CD8-positive, alpha-beta memory T cell (primary cell): Measurements from ENCODE around the gene LIAS. TPM values are rescaled to one million over a fixed set of nuclear protein-coding genes. Genes with fewer than 3 reads are reported as not detected.
A peak's percentile ranks its signal among the peaks of the same experiment; 100 is the strongest.

ENCODE experiments used
- CTCF ChIA-PET: fragments of 350-600 bp; sonication (Branson Sonifier 250); formaldehyde crosslinking; loops from one replicate; lab custom pipeline; 2021; ENCODE audit warnings: antibody characterized with exemption; lab: Charles Lee
- POLR2A ChIA-PET: fragments of 350-600 bp; sonication (Branson Sonifier 250); formaldehyde crosslinking; loops from one replicate; lab custom pipeline; 2021; ENCODE audit warnings: antibody characterized with exemption; lab: Charles Lee
- DNase-seq, 5 donors: peaks; one replicate each; pipeline versions ENCODE4 v3.0.0 to v3.0.0-alpha.2; 2020 to 2022; ENCODE audit warnings: mixed read lengths in 1 of 5
- H3K27ac ChIP-seq: one replicate; pipeline ENCODE4 v1.7.0; 2013; ENCODE audit warnings: low read depth, mild to moderate bottlenecking, low read length, moderate library complexity
- H3K27me3 ChIP-seq: 2 replicates; pipeline ENCODE4 v1.7.0; 2013; ENCODE audit warnings: low read length, mild to moderate bottlenecking; ENCODE audit not compliant: insufficient read depth, poor library complexity, severe bottlenecking
- H3K36me3 ChIP-seq: 2 replicates; pipeline ENCODE4 v1.7.0; 2013; ENCODE audit warnings: mild to moderate bottlenecking, low read length, moderate library complexity; ENCODE audit not compliant: insufficient read depth
- H3K4me1 ChIP-seq: 2 replicates; pipeline ENCODE4 v1.7.0; 2013; ENCODE audit warnings: mild to moderate bottlenecking, low read length, moderate library complexity; ENCODE audit not compliant: insufficient read depth
- H3K4me3 ChIP-seq: 2 replicates; pipeline ENCODE4 v1.7.0; 2013; ENCODE audit warnings: mild to moderate bottlenecking, low read length
- H3K9me3 ChIP-seq: 2 replicates; pipeline ENCODE4 v1.7.0; 2013; ENCODE audit warnings: mild to moderate bottlenecking, low read length
- H3K27ac Mint-ChIP-seq, 8 donors: one replicate each; pipeline ENCODE4 v1.8.0; 2020 to 2021; ENCODE audit warnings: mixed read lengths in 8 of 8, mild to moderate bottlenecking in 6 of 8, inconsistent platforms in 3 of 8, moderate library complexity in 3 of 8
- H3K27me3 Mint-ChIP-seq, 2 donors: one replicate each; pipeline ENCODE4 v1.8.0; 2020 to 2021; ENCODE audit warnings: mixed read lengths in 2 of 2, mild to moderate bottlenecking in 1 of 2, moderate library complexity in 1 of 2
- H3K36me3 Mint-ChIP-seq, 3 donors: one replicate each; pipeline ENCODE4 v1.8.0; 2020 to 2021; ENCODE audit warnings: mixed read lengths in 3 of 3, inconsistent platforms in 1 of 3, mild to moderate bottlenecking in 1 of 3
- H3K4me1 Mint-ChIP-seq, 3 donors: one replicate each; pipeline ENCODE4 v1.8.0; 2020 to 2021; ENCODE audit warnings: mixed read lengths in 3 of 3, inconsistent platforms in 1 of 3, mild to moderate bottlenecking in 1 of 3
- H3K4me3 Mint-ChIP-seq, 7 donors: one replicate each; pipeline ENCODE4 v1.8.0; 2020 to 2021; ENCODE audit warnings: mixed read lengths in 7 of 7, mild to moderate bottlenecking in 6 of 7, moderate library complexity in 4 of 7, inconsistent platforms in 2 of 7
- H3K9me3 Mint-ChIP-seq, 5 donors: one replicate each; pipeline ENCODE4 v1.8.0; 2020 to 2022; ENCODE audit warnings: mixed read lengths in 5 of 5, mild to moderate bottlenecking in 3 of 5, moderate library complexity in 2 of 5, inconsistent platforms in 1 of 5
- polyA plus RNA-seq: library from polyadenylated mRNA; unstranded; fragments of 300-500 nt; fragmentation: Illumina TruSeq; gene quantifications from one replicate; pipeline ENCODE4 v1.2.3, GENCODE V29; 2021
- total RNA-seq, 2 experiments: library from RNA; stranded (reverse); gene quantifications; one replicate each; pipeline ENCODE4 v1.2.3, GENCODE V29; 2021

LIAS gene
- total and polyA plus RNA-seq, 3 experiments from 2014 or later: 13.0 to 38.0 (median 34.0) TPM

DNA sequence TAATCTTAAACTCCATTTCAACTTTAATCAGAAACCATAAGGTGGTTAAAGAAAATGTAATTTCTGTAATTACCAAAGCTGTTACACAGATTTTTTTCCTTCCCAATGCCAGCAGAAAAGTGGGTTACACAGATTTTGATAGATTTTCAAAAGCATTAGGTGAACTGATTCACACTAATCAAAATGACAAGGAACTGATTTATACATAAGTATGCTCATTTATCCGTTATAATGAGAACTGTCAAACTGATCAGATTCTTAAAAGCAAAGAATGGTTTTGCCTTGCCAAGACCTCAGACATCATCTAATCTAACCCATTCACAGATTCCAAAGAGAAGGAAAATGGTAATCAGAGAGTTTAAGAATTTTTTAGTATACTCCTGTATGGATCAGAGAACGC is 63.2 kb downstream of the LIAS start:
- Mint-ChIP-seq H3K27me3 (no peaks in the 10 kb centered on the region), H3K36me3 (peaks cover 0 to 11% (median 1%) of the 10 kb centered on the region in 3 donors), H3K4me1 (peaks cover 12 to 17% (median 17%) of the 10 kb centered on the region in 3 donors), H3K27ac (no peak overlapping the region), H3K9me3 (no peaks in the 10 kb centered on the region), H3K4me3 (peak overlapping the region in 1 of 7 donors; percentile 16)
- Histone ChIP-seq H3K9me3 (no peaks in the 10 kb centered on the region), H3K4me1 (peaks cover 11% of the 10 kb centered on the region), H3K27me3 (no peaks in the 10 kb centered on the region), H3K36me3 (no peaks in the 10 kb centered on the region), H3K4me3 (no peak overlapping the region), H3K27ac (no peak overlapping the region)
- no peak for DNase-seq
- ChIA-PET POLR2A (no interaction called here), CTCF (no interaction called here)

DNA sequence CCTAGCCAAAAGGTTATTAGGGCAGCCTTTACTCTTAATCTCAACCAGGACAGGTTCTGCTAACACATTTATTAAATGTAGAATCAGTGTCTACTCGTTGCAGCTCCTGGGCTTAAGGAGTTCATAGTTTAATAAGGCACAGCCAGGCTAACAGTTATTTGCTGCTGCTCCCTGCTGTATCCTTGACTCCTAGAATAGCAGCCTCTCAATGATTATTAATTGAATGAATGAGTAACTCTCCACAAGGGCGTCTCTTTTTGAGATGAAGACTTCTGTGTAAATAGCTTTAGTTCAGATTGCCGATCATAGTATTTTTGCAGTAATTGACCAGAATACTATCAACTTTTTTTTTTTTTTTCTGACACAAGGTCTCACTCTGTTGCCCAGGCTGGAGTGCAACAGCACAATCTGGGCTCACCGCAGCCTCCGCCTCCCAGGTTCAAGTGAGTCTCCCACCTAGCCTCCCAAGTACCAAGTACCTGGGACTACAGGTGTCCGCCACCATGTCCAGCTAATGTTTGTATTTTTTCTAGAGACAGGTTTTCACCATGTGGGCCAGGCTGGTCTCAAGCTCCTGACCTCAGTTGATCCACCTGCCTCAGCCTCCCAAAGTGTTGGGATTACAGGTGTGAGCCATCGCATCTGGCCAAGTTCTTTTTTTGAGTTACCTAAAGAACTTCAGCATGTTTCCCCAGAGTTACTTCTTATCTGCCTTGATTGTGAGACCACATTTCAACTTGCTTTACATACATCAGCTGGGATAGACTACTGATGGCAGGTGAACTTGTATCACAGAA is 65.5 kb downstream of the LIAS start:
- H3K4me1 Mint-ChIP-seq: peaks cover 21 to 28% (median 25%) of the 10 kb centered on the region in 3 donors
- peak overlapping the region in 2 of 7 donors; percentile 6 to 45 for H3K4me3 Mint-ChIP-seq
- no peaks in the 10 kb centered on the region for H3K36me3 ChIP-seq
- peaks cover 15% of the 10 kb centered on the region for H3K4me1 ChIP-seq
- H3K36me3 Mint-ChIP-seq: peaks cover 0 to 15% (median 1%) of the 10 kb centered on the region in 3 donors
- H3K27me3 ChIP-seq: no peaks in the 10 kb centered on the region
- no peaks in the 10 kb centered on the region for H3K27me3 Mint-ChIP-seq
- H3K9me3 ChIP-seq: no peaks in the 10 kb centered on the region
- DNase-seq: no peak
- H3K27ac ChIP-seq: no peak overlapping the region
- peak overlapping the region in 1 of 8 donors; percentile 33 for H3K27ac Mint-ChIP-seq
- ChIA-PET POLR2A (interaction anchor here (0.7 kb wide), 1 partner anchor 1390 kb away, joined by 9 read pairs; no protein-coding TSS in a partner anchor), CTCF (no interaction called here)
- H3K9me3 Mint-ChIP-seq: no peaks in the 10 kb centered on the region
- H3K4me3 ChIP-seq: no peak overlapping the region

GRCh38 chr4:39525822-39526690 is 67.2 kb downstream of the LIAS start:
- Mint-ChIP-seq H3K27ac (peak overlapping the region; percentile 38 to 97 (median 90)), H3K36me3 (peaks cover under 1 to 15% (median 9%) of the 10 kb centered on the region in 3 donors), H3K4me1 (peaks cover 21 to 31% (median 25%) of the 10 kb centered on the region in 3 donors), H3K9me3 (peaks cover 0 to 6% (median 5%) of the 10 kb centered on the region in 5 donors), H3K4me3 (peak overlapping the region; percentile 96 to 100 (median 99)), H3K27me3 (no peaks in the 10 kb centered on the region)
- POLR2A ChIA-PET: interaction anchor here (0.6 to 2.3 kb wide), 4 partner anchors 10 to 172 kb away, joined by 3 to 16 read pairs (median 3); partner anchors contain the start of genes SMIM14 and UBE2K
- Histone ChIP-seq H3K4me3 (peak overlapping the region; percentile 76), H3K27ac (peak overlapping the region; percentile 72), H3K27me3 (no peaks in the 10 kb centered on the region), H3K36me3 (no peaks in the 10 kb centered on the region), H3K4me1 (peaks cover 15% of the 10 kb centered on the region), H3K9me3 (no peaks in the 10 kb centered on the region)
- CTCF ChIA-PET: interaction anchor here (1.2 kb wide), 1 partner anchor 57 kb away, joined by 3 read pairs; no protein-coding TSS in a partner anchor
- DNase-seq: no peak

DNA sequence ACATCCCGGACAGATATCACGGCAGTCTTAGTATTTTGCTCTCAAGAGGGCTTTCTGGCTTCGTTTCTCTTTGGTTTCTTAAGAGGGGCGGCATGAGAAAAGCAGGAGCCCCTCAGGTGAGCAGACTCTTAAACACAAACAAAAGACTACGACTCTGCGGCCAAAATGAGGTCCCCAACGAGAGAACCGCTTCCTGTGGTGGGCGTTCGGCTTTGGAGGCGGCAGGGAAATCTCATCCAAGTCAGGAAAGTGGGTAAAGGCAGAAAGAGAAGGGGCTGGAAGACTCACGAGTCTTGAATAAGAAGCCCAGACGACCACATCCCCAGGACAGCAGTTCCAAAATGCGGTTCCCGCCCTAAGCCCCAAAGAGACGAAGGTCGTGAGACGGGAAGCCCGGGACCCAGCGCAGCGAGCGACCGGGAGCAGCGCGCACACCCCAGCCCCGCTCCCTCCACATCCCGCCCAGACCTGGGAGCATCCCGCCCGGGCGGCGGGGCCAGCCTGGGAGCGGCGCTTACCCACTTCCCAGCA is 68.0 kb downstream of the LIAS start:
- Histone ChIP-seq H3K4me1 (peaks cover 15% of the 10 kb centered on the region), H3K4me3 (peak overlapping the region; percentile 76), H3K36me3 (no peaks in the 10 kb centered on the region), H3K9me3 (no peaks in the 10 kb centered on the region), H3K27ac (peak overlapping the region; percentile 72), H3K27me3 (no peaks in the 10 kb centered on the region)
- peak in 4 of 5 donors; percentile 4 to 49 (median 17) for DNase-seq
- Mint-ChIP-seq H3K27ac (peak overlapping the region; percentile 38 to 99 (median 91)), H3K4me3 (peak overlapping the region; percentile 96 to 100 (median 99)), H3K9me3 (peaks cover 3 to 14% (median 11%) of the 10 kb centered on the region in 5 donors), H3K27me3 (no peaks in the 10 kb centered on the region), H3K36me3 (peaks cover 2 to 18% (median 16%) of the 10 kb centered on the region in 3 donors), H3K4me1 (peaks cover 21 to 31% (median 25%) of the 10 kb centered on the region in 3 donors)
- CTCF ChIA-PET: interaction anchor here (0.8 to 1.2 kb wide), 6 partner anchors 13 to 452 kb away, joined by 3 to 4 read pairs (median 4); no protein-coding TSS in a partner anchor
- POLR2A ChIA-PET: interaction anchor here (0.5 to 2.3 kb wide), 6 partner anchors 16 to 1314 kb away, joined by 3 to 16 read pairs (median 4); partner anchors contain the start of genes LIAS, PDS5A, RPL9 and SMIM14

GRCh38 chr4:39527296-39528060 is 68.6 kb downstream of the LIAS start, which contains the start of gene UGDH:
Gene UGDH (minus strand): TSS chr4:39527439. CDS start chr4:39521512, 5,927 bp downstream.
- Histone ChIP-seq H3K27ac (peak within 1 kb of the TSS; percentile 72), H3K27me3 (no peaks in the 10 kb centered on the region), H3K9me3 (no peaks in the 10 kb centered on the region), H3K36me3 (no peaks in the 10 kb centered on the region), H3K4me3 (peak within 1 kb of the TSS; percentile 76), H3K4me1 (peaks cover 15% of the 10 kb centered on the region)
- Mint-ChIP-seq H3K27ac (peak within 1 kb of the TSS; percentile 50 to 99 (median 97)), H3K4me1 (peaks cover 21 to 31% (median 25%) of the 10 kb centered on the region in 3 donors), H3K9me3 (peaks cover 6 to 20% (median 12%) of the 10 kb centered on the region in 5 donors), H3K4me3 (peak within 1 kb of the TSS; percentile 96 to 100 (median 99)), H3K27me3 (no peaks in the 10 kb centered on the region), H3K36me3 (peaks cover 4 to 23% (median 22%) of the 10 kb centered on the region in 3 donors)
- CTCF ChIA-PET: interaction anchor here (0.8 to 1.2 kb wide), 6 partner anchors 14 to 452 kb away, joined by 3 to 4 read pairs (median 4); no protein-coding TSS in a partner anchor
- POLR2A ChIA-PET: interaction anchor here (0.5 to 2.3 kb wide), 8 partner anchors 15 to 1314 kb away, joined by 3 to 16 read pairs (median 3); partner anchors contain the start of genes LIAS, PDS5A, RPL9 and SMIM14
- peak; percentile 88 to 92 (median 89) for DNase-seq

GRCh38 chr4:39528061-39528465 is 69.2 kb downstream of the LIAS start:
- Histone ChIP-seq H3K36me3 (no peaks in the 10 kb centered on the region), H3K27me3 (no peaks in the 10 kb centered on the region), H3K4me3 (peak overlapping the region; percentile 76), H3K9me3 (no peaks in the 10 kb centered on the region), H3K27ac (peak overlapping the region; percentile 72), H3K4me1 (peaks cover 15% of the 10 kb centered on the region)
- peak overlapping the region; percentile 39 to 96 (median 82) for H3K27ac Mint-ChIP-seq
- ChIA-PET POLR2A (interaction anchor here (0.6 to 2.3 kb wide), 2 partner anchors 110 to 445 kb away, joined by 3 to 16 read pairs; partner anchors contain the start of gene SMIM14), CTCF (interaction anchor here (1.0 to 1.1 kb wide), 3 partner anchors 14 to 451 kb away, joined by 4 read pairs; no protein-coding TSS in a partner anchor)
- H3K27me3 Mint-ChIP-seq: no peaks in the 10 kb centered on the region
- peaks cover 21 to 31% (median 25%) of the 10 kb centered on the region in 3 donors for H3K4me1 Mint-ChIP-seq
- H3K4me3 Mint-ChIP-seq: peak overlapping the region; percentile 96 to 100 (median 99)
- peaks cover 8 to 29% (median 25%) of the 10 kb centered on the region in 3 donors for H3K36me3 Mint-ChIP-seq
- H3K9me3 Mint-ChIP-seq: peaks cover 6 to 20% (median 13%) of the 10 kb centered on the region in 5 donors
- DNase-seq: no peak
